Prostate gland (tissue), 2 donors: ENCODE data around the gene BFSP1.

Source experiments
- POLR2A ChIP-seq: fragments of 450-650 bp; IDR thresholded peaks from one replicate; pipeline ENCODE4 v1.6.1; 2016; ENCODE audit warnings: antibody characterized with exemption, mild to moderate bottlenecking
- POLR2AphosphoS5 ChIP-seq: sonication (generic); formaldehyde crosslinking; IDR thresholded peaks from one replicate; pipeline ENCODE4 v1.6.1; 2017; ENCODE audit warnings: antibody characterized with exemption
- TF ChIP-seq, protein P1 (sequence below), 4 experiments: fragments of 200-600 bp in 2 of 4; fragments of 450-650 bp in 2 of 4; sonication (generic) in 2 of 4; IDR thresholded peaks; 1 replicate in 3 of 4; 2 replicates in 1 of 4; pipeline ENCODE4 v1.5.1; 2016 to 2019; ENCODE audit warnings: antibody characterized with exemption in 4 of 4, mild to moderate bottlenecking in 2 of 4, moderate library complexity in 2 of 4

DNA sequence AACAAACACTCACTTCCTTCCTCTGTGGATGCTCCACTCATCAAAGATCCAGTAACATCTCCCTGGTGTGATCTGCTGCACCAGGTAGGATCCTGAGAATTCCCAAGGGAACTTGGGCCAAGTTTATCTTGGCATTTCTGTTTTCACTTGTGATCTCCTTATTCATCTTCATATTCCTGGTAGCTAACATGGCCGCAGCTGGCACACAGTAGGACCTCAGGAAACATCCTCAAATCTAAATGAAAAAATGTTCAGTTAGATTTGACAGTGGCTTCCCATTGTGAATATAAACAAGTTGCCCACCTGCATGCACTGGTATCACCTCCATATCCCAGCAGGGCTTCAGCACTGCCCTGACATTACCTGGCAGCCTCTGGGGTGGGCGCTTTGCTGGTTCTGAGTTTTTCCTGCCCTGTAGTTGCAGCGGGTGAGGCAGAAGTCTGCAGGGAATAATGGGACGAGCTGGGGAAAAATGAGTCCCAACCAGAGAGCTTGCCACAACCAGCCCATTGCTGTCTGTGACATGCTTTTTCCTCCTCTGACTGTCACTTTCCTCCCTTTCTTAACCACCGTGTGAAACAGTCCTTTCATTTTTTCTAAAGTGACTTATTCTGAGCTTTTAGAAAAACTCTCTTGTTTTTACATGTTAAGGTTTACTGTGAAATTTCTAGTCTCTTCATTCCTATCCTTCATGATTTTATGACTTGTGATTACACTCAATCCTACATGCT lies 29.3 kb upstream of the BFSP1 start:
- TF ChIP-seq, protein P1, sequence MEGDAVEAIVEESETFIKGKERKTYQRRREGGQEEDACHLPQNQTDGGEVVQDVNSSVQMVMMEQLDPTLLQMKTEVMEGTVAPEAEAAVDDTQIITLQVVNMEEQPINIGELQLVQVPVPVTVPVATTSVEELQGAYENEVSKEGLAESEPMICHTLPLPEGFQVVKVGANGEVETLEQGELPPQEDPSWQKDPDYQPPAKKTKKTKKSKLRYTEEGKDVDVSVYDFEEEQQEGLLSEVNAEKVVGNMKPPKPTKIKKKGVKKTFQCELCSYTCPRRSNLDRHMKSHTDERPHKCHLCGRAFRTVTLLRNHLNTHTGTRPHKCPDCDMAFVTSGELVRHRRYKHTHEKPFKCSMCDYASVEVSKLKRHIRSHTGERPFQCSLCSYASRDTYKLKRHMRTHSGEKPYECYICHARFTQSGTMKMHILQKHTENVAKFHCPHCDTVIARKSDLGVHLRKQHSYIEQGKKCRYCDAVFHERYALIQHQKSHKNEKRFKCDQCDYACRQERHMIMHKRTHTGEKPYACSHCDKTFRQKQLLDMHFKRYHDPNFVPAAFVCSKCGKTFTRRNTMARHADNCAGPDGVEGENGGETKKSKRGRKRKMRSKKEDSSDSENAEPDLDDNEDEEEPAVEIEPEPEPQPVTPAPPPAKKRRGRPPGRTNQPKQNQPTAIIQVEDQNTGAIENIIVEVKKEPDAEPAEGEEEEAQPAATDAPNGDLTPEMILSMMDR (IDR thresholded peaks at IDR 0.05) = no peak
- no peak for TF ChIP-seq POLR2AphosphoS5
- TF ChIP-seq POLR2A = no peak
